OCI-M2 (cell line): Measurements from ENCODE around the gene PLXDC1.

Experiments
- DNase-seq: peaks from one replicate; lab custom pipeline; 2025; ENCODE audit not compliant: unreplicated experiment; lab: John Stamatoyannopoulos, UW

The PLXDC1 gene

DNA sequence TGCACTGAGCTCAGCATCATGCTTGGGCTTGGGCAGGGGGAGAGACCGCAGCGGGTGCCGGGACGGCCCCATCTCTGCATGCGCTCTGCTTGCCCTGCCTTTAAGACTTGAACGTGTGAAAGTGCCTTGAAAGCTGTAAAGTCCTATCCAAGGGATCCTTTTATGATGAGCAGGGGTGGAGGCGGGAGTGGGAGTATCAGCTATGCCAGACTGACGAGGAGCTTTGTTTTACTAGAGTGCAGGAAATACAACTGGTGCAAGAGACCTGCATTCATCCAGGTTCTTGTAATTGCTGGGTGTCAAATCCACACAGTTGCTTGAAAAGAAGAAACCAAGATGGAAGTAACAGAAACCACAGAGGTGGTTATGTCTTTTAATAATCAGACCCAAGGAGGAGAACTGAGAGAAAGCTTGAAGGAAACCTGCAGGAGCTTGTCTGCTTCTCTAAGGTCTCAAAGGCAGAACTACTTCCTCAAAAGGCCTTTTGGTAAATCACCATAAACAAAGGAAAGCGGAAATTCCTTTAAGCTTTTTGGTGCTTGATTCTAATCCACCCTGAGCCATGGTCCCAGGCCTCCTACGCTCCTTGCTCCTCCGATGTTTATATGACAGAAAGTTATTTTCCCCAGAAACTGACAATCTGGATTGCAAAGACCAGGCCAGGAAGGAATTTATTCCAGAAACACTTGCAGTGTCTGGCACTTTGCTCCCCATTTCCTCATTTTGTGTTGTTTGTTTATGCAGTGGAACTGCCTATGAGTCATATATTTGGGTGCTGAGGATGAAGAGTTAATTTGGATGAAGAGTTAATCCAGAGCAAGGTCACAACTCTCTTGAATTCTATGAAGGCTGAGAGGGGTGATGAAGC is 132.9 kb downstream of the PLXDC1 start:
- no peak for DNase-seq

- no peak for DNase-seq
Observed at GRCh38 chr17:39016193-39017153, 135.0 kb downstream of the PLXDC1 start.

DNA sequence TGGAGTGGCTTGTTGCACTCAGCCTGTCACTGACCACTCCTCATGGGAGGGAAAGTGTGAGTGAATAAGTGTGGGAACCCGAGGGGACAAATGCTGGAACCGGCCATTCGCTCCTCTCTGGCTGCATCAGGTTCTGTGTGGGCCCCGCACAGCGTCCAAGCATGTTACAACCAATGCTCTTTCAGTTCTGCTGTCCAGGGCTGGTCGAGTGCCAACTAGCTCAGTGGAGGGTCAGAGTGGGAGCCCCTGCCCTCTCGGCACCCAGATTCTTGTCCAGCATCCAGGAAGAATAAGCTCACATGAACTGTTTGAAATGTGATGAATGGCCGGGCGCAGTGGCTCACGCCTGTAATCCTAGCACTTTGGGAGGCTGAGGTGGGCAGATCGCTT is 135.9 kb downstream of the PLXDC1 start:
- no peak for DNase-seq

DNA sequence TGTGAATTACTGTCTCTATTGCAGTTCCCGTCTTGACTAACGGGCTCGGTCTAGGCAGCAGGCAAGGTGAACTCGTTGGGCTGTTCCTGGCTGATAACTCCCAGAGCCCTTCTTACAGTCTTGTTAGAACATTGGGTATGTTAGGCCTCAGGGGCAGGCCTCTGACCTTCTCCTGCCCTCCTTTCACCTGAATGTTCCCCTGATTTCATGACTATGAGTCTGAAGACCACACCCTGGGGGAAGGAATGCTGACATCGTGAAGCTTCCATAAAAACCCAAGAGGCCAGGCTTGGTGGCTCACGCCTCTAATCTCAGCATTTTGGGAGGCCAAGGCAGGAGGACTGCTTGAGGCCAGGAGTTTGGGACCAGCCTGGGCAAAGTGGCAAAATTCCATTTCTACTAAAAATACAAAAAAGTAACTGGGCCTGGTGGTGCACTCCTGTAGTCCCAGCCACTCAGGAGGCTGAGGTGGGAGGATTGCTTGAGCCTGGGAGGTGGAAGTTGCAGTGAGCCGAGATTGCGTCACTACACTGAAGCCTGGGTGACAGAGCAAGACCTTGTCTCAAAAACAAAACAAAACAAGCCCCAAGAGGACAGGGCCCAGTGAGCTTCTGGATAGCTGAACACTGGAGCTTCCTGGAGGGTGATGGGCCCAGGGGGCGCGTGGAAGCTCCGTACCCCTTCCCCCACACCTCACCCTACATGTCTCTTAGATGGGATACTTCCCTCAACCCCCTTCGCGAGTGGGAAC is 136.5 kb downstream of the PLXDC1 start:
- no peak for DNase-seq

- no peak for DNase-seq
Observed at GRCh38 chr17:39014044-39014794, 137.2 kb downstream of the PLXDC1 start.
